Upper lobe of right lung (tissue), 1 donor: ENCODE data around the gene LOXHD1. TPM values are rescaled to one million over a fixed set of nuclear protein-coding genes. Genes with fewer than 3 reads are reported as not detected.

Source experiments
- ATAC-seq: fragments of 200-7000 bp; cut with Tn5 transposase; one replicate; pipeline ENCODE4 v1.9.1; 2020; ENCODE audit warnings: mild to moderate bottlenecking, moderate library complexity
- DNase-seq: peaks from one replicate; pipeline ENCODE4 v3.0.0-alpha.2; 2020
- H3K27ac ChIP-seq: fragments of 200-600 bp; one replicate; pipeline ENCODE4 v1.8.0; 2022
- H3K27me3 ChIP-seq: fragments of 200-600 bp; one replicate; pipeline ENCODE4 v1.8.0; 2022; ENCODE audit warnings: mild to moderate bottlenecking
- H3K36me3 ChIP-seq: fragments of 200-600 bp; one replicate; pipeline ENCODE4 v1.8.0; 2022
- H3K4me1 ChIP-seq: fragments of 200-600 bp; one replicate; pipeline ENCODE4 v1.8.0; 2022
- H3K4me3 ChIP-seq: fragments of 200-600 bp; one replicate; pipeline ENCODE4 v1.8.0; 2022; ENCODE audit warnings: mild to moderate bottlenecking
- H3K9me3 ChIP-seq: fragments of 200-600 bp; one replicate; pipeline ENCODE4 v1.8.0; 2022
- intact Hi-C: fragments of 100-400 bp; cut with DNase I; formaldehyde crosslinking; loops from one replicate; pipeline ENCODE4 v1.11.0; 2022
- total RNA-seq: library from RNA; stranded (reverse); fragmentation: NEBNext Ultra II Directional; extraction: Animal tissue kit (Norgen Biotek cat#: 25700); gene quantifications from one replicate; pipeline ENCODE4 v1.2.1, GENCODE V29; 2021
- TF ChIP-seq, protein P1 (sequence below): fragments of 200-600 bp; IDR thresholded peaks from one replicate; pipeline ENCODE4 v1.8.0; 2022; ENCODE audit warnings: antibody characterized with exemption
- donor health status: DM: no; HTN: yes; CAD: no; lungs with severe emphysema.

Gene LOXHD1
- total RNA-seq, 1 donor from 2014 or later = 2.7 TPM

DNA sequence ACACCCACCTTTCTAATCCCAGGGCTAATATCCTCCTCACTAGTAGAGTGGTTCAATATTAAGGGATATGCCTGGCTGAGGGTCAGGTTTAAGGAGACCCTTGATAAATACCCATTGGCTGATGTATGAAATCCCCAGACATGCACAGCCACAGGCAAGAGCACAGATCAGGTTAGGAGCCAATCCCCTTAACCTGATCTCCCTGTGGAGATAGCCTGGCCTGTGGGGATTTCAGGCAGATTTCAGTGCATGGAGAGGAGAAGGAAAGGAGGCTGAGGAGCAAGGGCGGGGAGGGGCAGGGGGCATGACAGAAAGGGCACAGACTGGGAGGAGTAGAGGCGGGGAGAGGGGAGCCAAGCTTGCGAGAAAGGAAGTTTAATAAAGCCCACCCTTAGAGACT is 129.0 kb downstream of the LOXHD1 start:
- no peaks in the 10 kb centered on the region for H3K9me3 ChIP-seq
- DNase-seq (no peak), ATAC-seq (no peak)
- intact Hi-C loops = no loop called here
- H3K36me3 ChIP-seq = no peaks in the 10 kb centered on the region
- no peaks in the 10 kb centered on the region for H3K27me3 ChIP-seq
- TF ChIP-seq, protein P1, sequence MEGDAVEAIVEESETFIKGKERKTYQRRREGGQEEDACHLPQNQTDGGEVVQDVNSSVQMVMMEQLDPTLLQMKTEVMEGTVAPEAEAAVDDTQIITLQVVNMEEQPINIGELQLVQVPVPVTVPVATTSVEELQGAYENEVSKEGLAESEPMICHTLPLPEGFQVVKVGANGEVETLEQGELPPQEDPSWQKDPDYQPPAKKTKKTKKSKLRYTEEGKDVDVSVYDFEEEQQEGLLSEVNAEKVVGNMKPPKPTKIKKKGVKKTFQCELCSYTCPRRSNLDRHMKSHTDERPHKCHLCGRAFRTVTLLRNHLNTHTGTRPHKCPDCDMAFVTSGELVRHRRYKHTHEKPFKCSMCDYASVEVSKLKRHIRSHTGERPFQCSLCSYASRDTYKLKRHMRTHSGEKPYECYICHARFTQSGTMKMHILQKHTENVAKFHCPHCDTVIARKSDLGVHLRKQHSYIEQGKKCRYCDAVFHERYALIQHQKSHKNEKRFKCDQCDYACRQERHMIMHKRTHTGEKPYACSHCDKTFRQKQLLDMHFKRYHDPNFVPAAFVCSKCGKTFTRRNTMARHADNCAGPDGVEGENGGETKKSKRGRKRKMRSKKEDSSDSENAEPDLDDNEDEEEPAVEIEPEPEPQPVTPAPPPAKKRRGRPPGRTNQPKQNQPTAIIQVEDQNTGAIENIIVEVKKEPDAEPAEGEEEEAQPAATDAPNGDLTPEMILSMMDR = no peak
- no peaks in the 10 kb centered on the region for H3K4me1 ChIP-seq
- H3K27ac ChIP-seq = no peak overlapping the region
- no peak overlapping the region for H3K4me3 ChIP-seq

DNA sequence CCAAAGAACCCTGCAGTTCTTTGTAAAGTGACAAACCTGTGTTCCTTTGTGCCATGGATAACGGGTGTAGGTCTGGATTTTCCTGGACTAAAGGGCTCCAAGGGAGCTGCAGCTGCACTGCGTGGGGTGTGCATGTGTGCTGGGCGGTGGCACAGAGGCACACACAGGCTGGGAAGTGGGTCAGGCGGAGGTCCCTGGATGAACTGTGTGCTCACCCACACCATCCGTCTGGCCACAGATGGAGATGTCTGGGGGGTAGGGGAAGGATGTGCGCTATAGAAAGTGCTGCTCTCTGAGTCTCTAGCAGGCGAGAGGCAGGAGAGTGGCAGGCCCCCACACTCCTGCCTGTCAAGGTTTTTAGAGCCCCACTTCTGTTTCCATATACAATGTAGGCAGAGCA is 137.2 kb downstream of the LOXHD1 start:
- intact Hi-C loops = no loop called here
- TF ChIP-seq, protein P1 = no peak
- no peaks in the 10 kb centered on the region for H3K9me3 ChIP-seq

DNA sequence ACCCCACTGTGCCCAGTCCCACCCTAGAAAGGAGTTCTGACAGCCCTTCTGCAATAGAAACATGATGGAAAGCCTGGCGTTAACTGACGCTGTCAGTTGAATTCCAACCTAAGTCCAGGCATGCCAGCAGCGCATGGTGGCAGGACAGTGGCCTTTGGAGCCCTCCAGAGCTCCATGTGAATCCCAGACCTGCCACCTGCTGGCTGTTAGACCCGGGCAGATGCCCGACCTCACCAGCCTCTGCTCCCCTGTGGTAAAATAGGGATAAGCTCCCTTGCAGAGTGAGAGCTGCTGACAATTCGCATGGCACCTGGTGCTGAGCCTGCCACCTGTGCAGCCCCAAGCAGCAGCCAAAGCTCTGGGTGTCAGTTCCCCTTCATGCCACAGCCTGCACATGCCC is 138.6 kb downstream of the LOXHD1 start:
- TF ChIP-seq, protein P1 = peak; percentile 13
- no peak overlapping the region for H3K27ac ChIP-seq
- H3K9me3 ChIP-seq = no peaks in the 10 kb centered on the region
- H3K4me3 ChIP-seq = no peak overlapping the region
- intact Hi-C loops = no loop called here
- ATAC-seq (peak; percentile 22), DNase-seq (no peak)
- H3K36me3 ChIP-seq = no peaks in the 10 kb centered on the region
- H3K27me3 ChIP-seq = no peaks in the 10 kb centered on the region
- H3K4me1 ChIP-seq = no peaks in the 10 kb centered on the region

More for the DNA sequence above, 137.2 kb downstream of the LOXHD1 start:
- Histone ChIP-seq H3K27me3 (no peaks in the 10 kb centered on the region), H3K27ac (no peak overlapping the region), H3K4me3 (no peak overlapping the region), H3K4me1 (no peaks in the 10 kb centered on the region), H3K36me3 (no peaks in the 10 kb centered on the region)
- no peak for ATAC-seq
- DNase-seq = no peak

DNA sequence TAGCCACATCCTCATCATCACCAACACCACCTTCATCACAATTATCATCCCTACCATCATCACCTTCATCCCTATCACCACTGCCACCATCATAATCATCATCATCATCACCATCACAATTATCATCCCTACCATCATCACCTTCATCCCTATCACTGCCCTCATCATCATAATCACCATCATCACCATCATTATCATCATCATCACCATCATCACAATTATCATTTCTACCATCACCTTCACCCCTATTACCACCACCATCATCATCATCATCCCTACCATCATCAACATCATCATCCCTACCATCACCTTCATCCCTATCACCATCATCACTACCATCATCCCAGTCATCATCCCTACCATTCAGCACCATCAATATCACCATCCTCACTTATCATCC is 140.5 kb downstream of the LOXHD1 start:
- TF ChIP-seq, protein P1 = no peak
- intact Hi-C loops = no loop called here
- ATAC-seq (no peak), DNase-seq (no peak)
- Histone ChIP-seq H3K9me3 (no peaks in the 10 kb centered on the region), H3K4me3 (no peak overlapping the region), H3K4me1 (no peaks in the 10 kb centered on the region), H3K27me3 (no peaks in the 10 kb centered on the region), H3K36me3 (no peaks in the 10 kb centered on the region), H3K27ac (no peak overlapping the region)

DNA sequence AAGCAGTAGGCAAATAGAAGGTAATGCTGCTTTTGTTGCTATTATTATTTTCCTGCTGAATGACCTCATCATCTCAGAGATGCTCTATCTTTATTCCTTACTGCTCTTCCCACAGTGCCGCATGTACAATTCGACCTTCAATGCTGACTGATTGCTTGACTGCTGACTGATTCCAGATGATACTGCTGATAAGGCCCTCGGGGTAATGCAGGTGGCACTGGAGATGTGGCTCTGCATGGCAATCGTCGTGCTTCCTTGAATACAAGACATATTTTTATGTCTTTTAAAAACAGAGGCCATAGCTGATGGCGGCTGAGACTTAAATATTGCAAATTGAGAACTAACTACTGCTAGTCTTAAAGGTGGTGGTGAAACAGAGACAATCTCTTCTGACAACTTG is 146.6 kb downstream of the LOXHD1 start:
- H3K27me3 ChIP-seq = no peaks in the 10 kb centered on the region
- H3K4me1 ChIP-seq = no peaks in the 10 kb centered on the region
- TF ChIP-seq, protein P1 = no peak
- no peaks in the 10 kb centered on the region for H3K36me3 ChIP-seq
- ATAC-seq (no peak), DNase-seq (no peak)
- no peaks in the 10 kb centered on the region for H3K9me3 ChIP-seq
- intact Hi-C loops = no loop called here
- no peak overlapping the region for H3K4me3 ChIP-seq
- no peak overlapping the region for H3K27ac ChIP-seq

DNA sequence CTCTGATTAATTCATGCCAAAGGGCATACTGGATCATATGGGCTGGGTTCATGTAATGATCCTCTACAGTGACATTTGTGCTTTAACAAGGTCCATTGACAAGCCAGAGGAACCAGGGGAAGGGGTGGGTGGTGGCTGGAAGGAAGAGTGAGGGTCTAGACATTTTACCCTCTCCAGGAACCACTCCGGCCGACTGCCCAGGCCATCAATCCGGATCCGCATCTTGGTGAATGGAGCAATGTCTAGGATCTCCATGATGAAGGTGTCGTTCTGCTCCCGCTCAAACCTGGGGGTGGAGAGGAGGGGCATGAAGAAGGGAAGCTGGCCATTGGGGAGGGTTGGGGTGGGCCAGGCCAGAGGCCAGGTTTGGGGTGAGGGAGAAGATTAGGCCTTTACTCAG is 147.5 kb downstream of the LOXHD1 start:
- no peaks in the 10 kb centered on the region for H3K36me3 ChIP-seq
- TF ChIP-seq, protein P1 = no peak
- H3K27ac ChIP-seq = no peak overlapping the region
- H3K4me1 ChIP-seq = no peaks in the 10 kb centered on the region
- intact Hi-C loops = no loop called here
- no peaks in the 10 kb centered on the region for H3K9me3 ChIP-seq
- H3K27me3 ChIP-seq = no peaks in the 10 kb centered on the region
- no peak for DNase-seq
- no peak for ATAC-seq
- no peak overlapping the region for H3K4me3 ChIP-seq
